ENCODE measurements around the gene FNDC5.

Gene FNDC5

GRCh38 chr1:32898056-32898455, 27.3 kb upstream of the FNDC5 start:
- in situ Hi-C loops (cut with MboI; ENCODE audit: low sequenced_read_pairs): loop anchor here (25.0 kb wide), 1 partner anchor 714 kb away; no protein-coding TSS in a partner anchor

- in situ Hi-C loops (cut with MboI; ENCODE audit: low sequenced_read_pairs): loop anchor here (25.0 kb wide), 1 partner anchor 715 kb away; no protein-coding TSS in a partner anchor
Measured at GRCh38 chr1:32897082-32898049, 26.7 kb upstream of the FNDC5 start.

GRCh38 chr1:32896451-32896850, 25.7 kb upstream of the FNDC5 start:
- in situ Hi-C loops (cut with MboI; ENCODE audit: low sequenced_read_pairs): loop anchor here (25.0 kb wide), 1 partner anchor 716 kb away; no protein-coding TSS in a partner anchor

GRCh38 chr1:32895325-32896215, 24.9 kb upstream of the FNDC5 start:
- in situ Hi-C loops (cut with MboI; ENCODE audit: low sequenced_read_pairs): loop anchor here (25.0 kb wide), 1 partner anchor 717 kb away; no protein-coding TSS in a partner anchor

GRCh38 chr1:32894681-32895080, 24.0 kb upstream of the FNDC5 start:
- in situ Hi-C loops (cut with MboI; ENCODE audit: low sequenced_read_pairs): loop anchor here (25.0 kb wide), 1 partner anchor 718 kb away; no protein-coding TSS in a partner anchor

GRCh38 chr1:32894019-32894600, 23.4 kb upstream of the FNDC5 start:
- in situ Hi-C loops (cut with MboI; ENCODE audit: low sequenced_read_pairs): loop anchor here (25.0 kb wide), 1 partner anchor 718 kb away; no protein-coding TSS in a partner anchor

- in situ Hi-C loops (cut with MboI; ENCODE audit: low sequenced_read_pairs): loop anchor here (25.0 kb wide), 1 partner anchor 719 kb away; no protein-coding TSS in a partner anchor
Measured at GRCh38 chr1:32893198-32894018, 22.7 kb upstream of the FNDC5 start.

GRCh38 chr1:32892368-32893197, 21.9 kb upstream of the FNDC5 start:
- in situ Hi-C loops (cut with MboI; ENCODE audit: low sequenced_read_pairs): loop anchor here (25.0 kb wide), 1 partner anchor 720 kb away; no protein-coding TSS in a partner anchor

- in situ Hi-C loops (cut with MboI; ENCODE audit: low sequenced_read_pairs): loop anchor here (25.0 kb wide), 1 partner anchor 721 kb away; no protein-coding TSS in a partner anchor
Measured at GRCh38 chr1:32891630-32892029, 20.9 kb upstream of the FNDC5 start.

- in situ Hi-C loops (cut with MboI; ENCODE audit: low sequenced_read_pairs): loop anchor here (25.0 kb wide), 1 partner anchor 721 kb away; no protein-coding TSS in a partner anchor
Measured at GRCh38 chr1:32891241-32891570, 20.5 kb upstream of the FNDC5 start.

- in situ Hi-C loops (cut with MboI; ENCODE audit: low sequenced_read_pairs): loop anchor here (25.0 kb wide), 1 partner anchor 722 kb away; no protein-coding TSS in a partner anchor
Measured at GRCh38 chr1:32890516-32891240, 20.0 kb upstream of the FNDC5 start.

- in situ Hi-C loops (cut with MboI; ENCODE audit: low sequenced_read_pairs): loop anchor here (25.0 kb wide), 1 partner anchor 722 kb away; no protein-coding TSS in a partner anchor
Measured at GRCh38 chr1:32889731-32890278, 19.1 kb upstream of the FNDC5 start.

GRCh38 chr1:32888677-32889420, 18.1 kb upstream of the FNDC5 start:
- in situ Hi-C loops (cut with MboI; ENCODE audit: low sequenced_read_pairs): loop anchor here (25.0 kb wide), 1 partner anchor 723 kb away; no protein-coding TSS in a partner anchor

GRCh38 chr1:32888134-32888533, 17.4 kb upstream of the FNDC5 start:
- in situ Hi-C loops (cut with MboI; ENCODE audit: low sequenced_read_pairs): loop anchor here (25.0 kb wide), 1 partner anchor 724 kb away; no protein-coding TSS in a partner anchor

- in situ Hi-C loops (cut with MboI; ENCODE audit: low sequenced_read_pairs): loop anchor here (25.0 kb wide), 1 partner anchor 725 kb away; no protein-coding TSS in a partner anchor
Measured at GRCh38 chr1:32887623-32888022, 16.9 kb upstream of the FNDC5 start.

- in situ Hi-C loops (cut with MboI; ENCODE audit: low sequenced_read_pairs): loop anchor here (25.0 kb wide), 1 partner anchor 725 kb away; no protein-coding TSS in a partner anchor
Measured at GRCh38 chr1:32886828-32887414, 16.2 kb upstream of the FNDC5 start.
